HCT116 (cell line): Measurements from ENCODE around the gene BICRA. TPM values are rescaled to one million over a fixed set of nuclear protein-coding genes. Genes with fewer than 3 reads are reported as not detected.
A peak's percentile ranks its signal among the peaks of the same experiment; 100 is the strongest.

ENCODE experiments used
- ATAC-seq: fragments of 200-7000 bp; cut with Tn5 transposase; 2 replicates; pipeline ENCODE4 v1.9.1; 2020; ENCODE audit warnings: mild to moderate bottlenecking, moderate library complexity
- BruUV-seq: library from RNA; stranded (reverse); fragments of 400-500 nt; replicated peaks from 2 replicates; lab custom pipeline; 2021; lab: Mats Ljungman, UMichigan
- CTCF ChIA-PET: fragments of 300-600 bp; sonication (Branson Sonifier 250); formaldehyde crosslinking; loops from one replicate; lab custom pipeline; 2021; ENCODE audit warnings: antibody characterized with exemption; lab: Charles Lee
- POLR2A ChIA-PET: fragments of 300-600, 350-600 bp; sonication (Branson Sonifier 250); formaldehyde crosslinking; loops from one replicate; lab custom pipeline; 2021; ENCODE audit warnings: antibody characterized with exemption; lab: Charles Lee
- RAD21 ChIA-PET, 2 experiments: fragments of 300-600 bp; sonication (Branson Sonifier 250); formaldehyde crosslinking; loops; one replicate each; lab custom pipeline; 2023; ENCODE audit warnings: low total read pairs in 2 of 2; ENCODE audit not compliant: uncharacterized antibody in 2 of 2, unreplicated experiment in 2 of 2, low non-redundant PET in 1 of 2; lab: Charles Lee
- DNase-seq: peaks from one replicate; pipeline ENCODE4 v3.0.0-alpha.2; 2010; ENCODE audit warnings: low read depth, low spot score
- H2AFZ ChIP-seq: fragments of 200-600 bp; shearing (Covaris generic), sonication (generic); 2 replicates; pipeline ENCODE4 v1.6.1; 2017; ENCODE audit warnings: low read depth, mixed run types, mixed read lengths, antibody characterized with exemption, low read length; ENCODE audit not compliant: poor library complexity, severe bottlenecking
- H3K27ac ChIP-seq: 2 replicates; pipeline ENCODE4 v1.5.1; 2012; ENCODE audit warnings: low read depth, low read length
- H3K27me3 ChIP-seq: fragments of 200-600 bp; sonication (generic); 2 replicates; pipeline ENCODE4 v1.6.1; 2016; ENCODE audit warnings: mixed run types, low read length, mixed read lengths; ENCODE audit not compliant: insufficient read depth
- H3K36me3 ChIP-seq, 2 experiments: fragments of 200-500 bp in 1 of 2; fragments of 200-600 bp in 1 of 2; sonication (Bioruptor generic) in 1 of 2; sonication (generic) in 1 of 2; 2 replicates each; pipeline versions ENCODE4 v1.5.1 to v1.6.1; 2014 to 2016; ENCODE audit warnings: low read length in 2 of 2, inconsistent platforms in 1 of 2, mixed read lengths in 1 of 2, mixed run types in 1 of 2; ENCODE audit not compliant: insufficient read depth in 2 of 2, control insufficient read depth in 1 of 2
- H3K4me1 ChIP-seq, 2 experiments: fragments of 200-600 bp in 1 of 2; sonication (generic) in 1 of 2; 2 replicates each; pipeline versions ENCODE4 v1.5.1 to v1.6.1; 2012 to 2017; ENCODE audit warnings: low read length in 2 of 2, inconsistent platforms in 1 of 2, mild to moderate bottlenecking in 1 of 2, mixed read lengths in 1 of 2, mixed run types in 1 of 2, moderate library complexity in 1 of 2; ENCODE audit not compliant: insufficient read depth in 2 of 2, control insufficient read depth in 1 of 2
- H3K4me2 ChIP-seq: fragments of 200-600 bp; sonication (generic); 2 replicates; pipeline ENCODE4 v1.6.1; 2017; ENCODE audit warnings: mixed run types, low read length, mixed read lengths
- H3K4me3 ChIP-seq, 2 experiments: fragments of 200-600 bp in 1 of 2; sonication (generic) in 1 of 2; replicated peaks in 1 of 2; 2 replicates each; pipeline ENCODE4 v1.5.1; 2011 to 2016; ENCODE audit warnings: low read length in 2 of 2, control low read depth in 1 of 2, low read depth in 1 of 2, mild to moderate bottlenecking in 1 of 2, mixed read lengths in 1 of 2, mixed run types in 1 of 2
- H3K79me2 ChIP-seq: fragments of 200-600 bp; sonication (generic); 2 replicates; pipeline ENCODE4 v1.6.1; 2017; ENCODE audit warnings: mild to moderate bottlenecking, mixed run types, low read length, moderate library complexity, mixed read lengths; ENCODE audit not compliant: insufficient read depth
- H3K9ac ChIP-seq: fragments of 200-600 bp; sonication (generic); 2 replicates; pipeline ENCODE4 v1.6.1; 2016; ENCODE audit warnings: low read length, mixed read lengths
- H3K9me2 ChIP-seq: fragments of 200-600 bp; sonication (generic), shearing (Covaris generic); 2 replicates; pipeline ENCODE4 v1.6.1; 2017; ENCODE audit warnings: mixed run types, mild to moderate bottlenecking, moderate library complexity; ENCODE audit not compliant: insufficient read depth
- H3K9me3 ChIP-seq, 2 experiments: fragments of 200-500 bp in 1 of 2; fragments of 200-600 bp in 1 of 2; sonication (Bioruptor generic) in 1 of 2; sonication (generic) in 1 of 2; 2 replicates each; pipeline ENCODE4 v1.6.1; 2014 to 2017; ENCODE audit warnings: low read length in 2 of 2, mixed read lengths in 2 of 2, inconsistent platforms in 1 of 2, low read depth in 1 of 2, mild to moderate bottlenecking in 1 of 2, mixed run types in 1 of 2, moderate library complexity in 1 of 2; ENCODE audit not compliant: control insufficient read depth in 1 of 2, insufficient read depth in 1 of 2
- H4K20me1 ChIP-seq: fragments of 200-600 bp; sonication (generic), shearing (Covaris generic); 2 replicates; pipeline ENCODE4 v1.6.1; 2017; ENCODE audit warnings: mixed run types, mild to moderate bottlenecking, moderate library complexity; ENCODE audit not compliant: insufficient read depth
- ATF3 ChIP-seq: IDR thresholded peaks from 2 replicates; pipeline ENCODE4 v1.6.1; 2012
- CEBPB ChIP-seq: IDR thresholded peaks from 2 replicates; pipeline ENCODE4 v1.6.1; 2012; ENCODE audit warnings: low read depth
- EGR1 ChIP-seq: IDR thresholded peaks from 2 replicates; pipeline ENCODE4 v1.6.1; 2012; ENCODE audit warnings: low read depth
- ELF1 ChIP-seq: IDR thresholded peaks from 2 replicates; pipeline ENCODE4 v1.6.1; 2012; ENCODE audit warnings: low read depth, borderline replicate concordance
- EZH2phosphoT487 ChIP-seq: fragments of 200-600 bp; IDR thresholded peaks from 2 replicates; pipeline ENCODE4 v1.6.1; 2018; ENCODE audit warnings: antibody characterized with exemption, borderline replicate concordance
- FOSL1 ChIP-seq: IDR thresholded peaks from 2 replicates; pipeline ENCODE4 v1.6.1; 2012; ENCODE audit warnings: low read depth
- MAX ChIP-seq: IDR thresholded peaks from 2 replicates; pipeline ENCODE4 v1.6.1; 2012
- POLR2A ChIP-seq: IDR thresholded peaks from 2 replicates; pipeline ENCODE4 v1.7.0; 2011; ENCODE audit warnings: borderline replicate concordance; ENCODE audit not compliant: insufficient read depth, insufficient read length; ENCODE audit errors: extremely low read depth
- RAD21 ChIP-seq: IDR thresholded peaks from 2 replicates; pipeline ENCODE4 v1.6.1; 2012; ENCODE audit warnings: low read depth, mild to moderate bottlenecking
- REST ChIP-seq: IDR thresholded peaks from 2 replicates; pipeline ENCODE4 v1.6.1; 2012; ENCODE audit warnings: low read depth
- SIN3A ChIP-seq: IDR thresholded peaks from 2 replicates; pipeline ENCODE4 v1.6.1; 2012; ENCODE audit warnings: low read depth
- SP1 ChIP-seq: IDR thresholded peaks from 2 replicates; pipeline ENCODE4 v1.6.1; 2012; ENCODE audit warnings: low read depth
- SRF ChIP-seq: IDR thresholded peaks from 2 replicates; pipeline ENCODE4 v1.6.1; 2012; ENCODE audit warnings: low read depth
- TCF7L2 ChIP-seq: IDR thresholded peaks from 2 replicates; pipeline ENCODE4 v1.7.0; 2011; ENCODE audit warnings: borderline replicate concordance, inconsistent platforms; ENCODE audit not compliant: insufficient read depth, insufficient read length; ENCODE audit errors: extremely low read depth
- YY1 ChIP-seq: IDR thresholded peaks from 2 replicates; pipeline ENCODE4 v1.6.1; 2011; ENCODE audit warnings: low read length, low read depth, moderate library complexity, mild to moderate bottlenecking; ENCODE audit not compliant: insufficient replicate concordance; ENCODE audit errors: extremely low read depth
- ZFX ChIP-seq: fragments of 450-650 bp; IDR thresholded peaks from 2 replicates; pipeline ENCODE4 v1.6.1; 2017
- ZNF274 ChIP-seq: fragments of 200-500 bp; sonication (Bioruptor generic); IDR thresholded peaks from 2 replicates; pipeline ENCODE4 v1.6.1; 2014; ENCODE audit warnings: mild to moderate bottlenecking, low read depth, low read length, inconsistent platforms
- intact Hi-C: fragments of 100-400 bp; cut with micrococcal nuclease; formaldehyde crosslinking; loops from 2 replicates; pipeline ENCODE4 v1.10.0; 2022
- total RNA-seq: library from RNA; stranded (reverse); gene quantifications from one replicate; pipeline ENCODE4 v1.2.1, GENCODE V29; 2021; ENCODE audit not compliant: unreplicated experiment
- TF ChIP-seq, protein P1 (sequence below), 3 experiments: fragments of 200-600 bp in 1 of 3; sonication (generic) in 1 of 3; IDR thresholded peaks in 2 of 3; conservative IDR thresholded peaks in 1 of 3; 2 replicates each; pipeline ENCODE4 v1.5.1; 2012 to 2017; ENCODE audit warnings: low read depth in 2 of 3, low read length in 2 of 3, antibody characterized with exemption in 1 of 3, borderline replicate concordance in 1 of 3, control low read depth in 1 of 3, mild to moderate bottlenecking in 1 of 3, mixed read lengths in 1 of 3, mixed run types in 1 of 3, moderate library complexity in 1 of 3; ENCODE audit not compliant: insufficient read depth in 1 of 3

BICRA gene
- total RNA-seq, 1 experiment from 2014 or later = 11.3 TPM

GRCh38 chr19:47608074-47608918 is 638 bp upstream of the BICRA start:
- H3K4me2 ChIP-seq = peak overlapping the region; percentile 95
- no peak overlapping the region for H2AFZ ChIP-seq
- peaks cover 39% of the 10 kb centered on the region for H3K79me2 ChIP-seq
- H4K20me1 ChIP-seq = no peaks in the 10 kb centered on the region
- intact Hi-C loops = loop anchor here (10.0 kb wide), 1 partner anchor 163 kb away; no protein-coding TSS in a partner anchor
- no peaks in the 10 kb centered on the region for H3K9me3 ChIP-seq
- peak; percentile 77 for DNase-seq
- POLR2A ChIA-PET = no interaction called here
- peak overlapping the region; percentile 96 for H3K9ac ChIP-seq
- H3K27ac ChIP-seq = peak overlapping the region; percentile 91
- BruUV-seq = TSS peak; percentile 84
- peak overlapping the region; percentile 84 to 99 for H3K4me3 ChIP-seq
- CTCF ChIA-PET = interaction anchor here (1.9 kb wide), 1 partner anchor 93 kb away, joined by 5 read pairs; the partner anchor contains the start of gene NAPA
- no peaks in the 10 kb centered on the region for H3K36me3 ChIP-seq
- H3K4me1 ChIP-seq = peaks cover 10 to 20% of the 10 kb centered on the region in 2 experiments
- H3K27me3 ChIP-seq = no peaks in the 10 kb centered on the region
- H3K9me2 ChIP-seq = no peaks in the 10 kb centered on the region
- peak; percentile 93 for ATAC-seq
- RAD21 ChIA-PET = interaction anchor here in 1 of 2 experiments (0.5 to 0.8 kb wide), 2 partner anchors 8 to 105 kb away, joined by 5 to 7 read pairs; no protein-coding TSS in a partner anchor
- TF ChIP-seq YY1 (no peak), SP1 (peak; percentile 76), RAD21 (no peak), ZFX (peak; percentile 80), TCF7L2 (no peak), FOSL1 (no peak), MAX (peak; percentile 32; the same call in 1 of the 2 replicates), EZH2phosphoT487 (no peak), CEBPB (no peak), ZNF274 (no peak), ELF1 (no peak), ATF3 (no peak), EGR1 (peak; percentile 72), SRF (no peak), SIN3A (peak; percentile 49; the same call in 1 of the 2 replicates), REST (no peak), POLR2A (no peak)
- TF ChIP-seq, protein P1, sequence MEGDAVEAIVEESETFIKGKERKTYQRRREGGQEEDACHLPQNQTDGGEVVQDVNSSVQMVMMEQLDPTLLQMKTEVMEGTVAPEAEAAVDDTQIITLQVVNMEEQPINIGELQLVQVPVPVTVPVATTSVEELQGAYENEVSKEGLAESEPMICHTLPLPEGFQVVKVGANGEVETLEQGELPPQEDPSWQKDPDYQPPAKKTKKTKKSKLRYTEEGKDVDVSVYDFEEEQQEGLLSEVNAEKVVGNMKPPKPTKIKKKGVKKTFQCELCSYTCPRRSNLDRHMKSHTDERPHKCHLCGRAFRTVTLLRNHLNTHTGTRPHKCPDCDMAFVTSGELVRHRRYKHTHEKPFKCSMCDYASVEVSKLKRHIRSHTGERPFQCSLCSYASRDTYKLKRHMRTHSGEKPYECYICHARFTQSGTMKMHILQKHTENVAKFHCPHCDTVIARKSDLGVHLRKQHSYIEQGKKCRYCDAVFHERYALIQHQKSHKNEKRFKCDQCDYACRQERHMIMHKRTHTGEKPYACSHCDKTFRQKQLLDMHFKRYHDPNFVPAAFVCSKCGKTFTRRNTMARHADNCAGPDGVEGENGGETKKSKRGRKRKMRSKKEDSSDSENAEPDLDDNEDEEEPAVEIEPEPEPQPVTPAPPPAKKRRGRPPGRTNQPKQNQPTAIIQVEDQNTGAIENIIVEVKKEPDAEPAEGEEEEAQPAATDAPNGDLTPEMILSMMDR (IDR thresholded peaks at IDR 0.05 in 2 of 3, conservative IDR thresholded peaks at IDR 0.05 in 1 of 3; ENCODE audit: borderline replicate concordance in 1 of 3, insufficient read depth in 1 of 3, low read depth in 2 of 3, low read length in 2 of 3) = peak in 2 of 3 experiments; percentile 20 to 28; a peak in 1 of 6 replicates
